Lower leg skin (tissue), 3 donors: ENCODE measurements around the gene SMTN.

Source experiments
- POLR2A ChIP-seq, 2 donors: fragments of 450-650 bp; IDR thresholded peaks; one replicate each; pipeline ENCODE4 v1.6.1; 2016 to 2017; ENCODE audit warnings: antibody characterized with exemption in 2 of 2, mild to moderate bottlenecking in 1 of 2, moderate library complexity in 1 of 2
- TF ChIP-seq, protein P1 (sequence below), 3 donors: fragments of 450-650 bp; IDR thresholded peaks; one replicate each; pipeline ENCODE4 v1.5.1; 2016; ENCODE audit warnings: antibody characterized with exemption in 3 of 3, mild to moderate bottlenecking in 3 of 3, moderate library complexity in 2 of 3

DNA sequence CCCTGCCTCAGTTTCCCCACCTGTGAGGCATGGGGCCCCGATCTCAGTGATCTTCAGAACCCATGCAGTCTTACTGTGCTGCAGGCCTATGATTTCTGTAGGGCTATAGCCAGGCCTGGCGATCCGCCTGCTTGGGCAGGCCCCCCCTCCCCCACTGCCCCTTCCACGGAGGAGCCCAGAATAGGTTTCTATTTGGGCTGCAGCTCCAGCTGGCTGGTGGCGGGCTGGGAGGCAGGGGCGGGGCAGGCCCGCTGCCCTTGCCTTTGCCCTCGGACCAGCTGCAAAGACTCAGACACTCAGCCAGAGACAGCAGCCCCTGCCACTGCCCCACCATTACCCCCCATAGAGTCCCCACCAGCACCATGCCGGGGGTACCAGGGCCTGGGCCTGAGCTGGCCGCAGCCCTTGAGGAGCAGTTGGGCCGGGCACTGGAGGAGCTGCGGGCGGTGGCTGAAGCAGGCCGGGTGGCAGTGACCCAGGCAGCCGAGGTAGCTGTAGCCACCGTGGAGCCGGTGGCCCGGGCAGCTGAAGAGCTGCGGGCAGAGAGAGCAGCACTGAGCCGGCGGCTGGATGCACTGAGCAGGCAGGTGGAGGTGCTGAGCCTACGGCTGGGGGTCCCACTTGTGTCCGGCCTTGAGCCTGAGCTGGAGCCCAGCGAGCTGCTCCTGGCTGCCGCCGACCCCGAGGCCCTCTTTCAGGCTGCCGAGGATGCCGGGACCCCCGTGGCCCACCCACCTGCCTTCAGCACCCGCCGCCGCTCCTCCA lies 12.2 kb downstream of the SMTN start:
- no peak for TF ChIP-seq POLR2A (IDR thresholded peaks at IDR 0.05)
- TF ChIP-seq, protein P1, sequence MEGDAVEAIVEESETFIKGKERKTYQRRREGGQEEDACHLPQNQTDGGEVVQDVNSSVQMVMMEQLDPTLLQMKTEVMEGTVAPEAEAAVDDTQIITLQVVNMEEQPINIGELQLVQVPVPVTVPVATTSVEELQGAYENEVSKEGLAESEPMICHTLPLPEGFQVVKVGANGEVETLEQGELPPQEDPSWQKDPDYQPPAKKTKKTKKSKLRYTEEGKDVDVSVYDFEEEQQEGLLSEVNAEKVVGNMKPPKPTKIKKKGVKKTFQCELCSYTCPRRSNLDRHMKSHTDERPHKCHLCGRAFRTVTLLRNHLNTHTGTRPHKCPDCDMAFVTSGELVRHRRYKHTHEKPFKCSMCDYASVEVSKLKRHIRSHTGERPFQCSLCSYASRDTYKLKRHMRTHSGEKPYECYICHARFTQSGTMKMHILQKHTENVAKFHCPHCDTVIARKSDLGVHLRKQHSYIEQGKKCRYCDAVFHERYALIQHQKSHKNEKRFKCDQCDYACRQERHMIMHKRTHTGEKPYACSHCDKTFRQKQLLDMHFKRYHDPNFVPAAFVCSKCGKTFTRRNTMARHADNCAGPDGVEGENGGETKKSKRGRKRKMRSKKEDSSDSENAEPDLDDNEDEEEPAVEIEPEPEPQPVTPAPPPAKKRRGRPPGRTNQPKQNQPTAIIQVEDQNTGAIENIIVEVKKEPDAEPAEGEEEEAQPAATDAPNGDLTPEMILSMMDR (IDR thresholded peaks at IDR 0.05) = no peak
